Osteoblast (primary cell): ENCODE results near the gene TSPAN5. TPM values are rescaled to one million over a fixed set of nuclear protein-coding genes. Genes with fewer than 3 reads are reported as not detected.

ENCODE experiments used
- DNase-seq: peaks from one replicate; pipeline ENCODE4 v3.0.0; 2011; ENCODE audit warnings: low spot score, mixed read lengths; ENCODE audit not compliant: insufficient read length; ENCODE audit errors: missing footprints
- H2AFZ ChIP-seq: 2 replicates; pipeline ENCODE4 v1.6.0; 2011; ENCODE audit warnings: mild to moderate bottlenecking, low read length
- H3K27ac ChIP-seq: 2 replicates; pipeline ENCODE4 v1.5.1; 2011; ENCODE audit warnings: mild to moderate bottlenecking, low read depth, low read length, moderate library complexity
- H3K27me3 ChIP-seq: 2 replicates; pipeline ENCODE4 v1.6.0; 2012; ENCODE audit warnings: mild to moderate bottlenecking, control low read depth, inconsistent platforms, low read length, moderate library complexity; ENCODE audit not compliant: insufficient read depth
- H3K36me3 ChIP-seq: 2 replicates; pipeline ENCODE4 v1.5.1; 2011; ENCODE audit warnings: mild to moderate bottlenecking, low read length, control low read depth, moderate library complexity; ENCODE audit not compliant: insufficient read depth
- H3K4me1 ChIP-seq: 2 replicates; pipeline ENCODE4 v1.5.1; 2011; ENCODE audit warnings: mild to moderate bottlenecking, low read length, control low read depth, moderate library complexity; ENCODE audit not compliant: insufficient read depth
- H3K4me2 ChIP-seq: 2 replicates; pipeline ENCODE4 v1.6.0; 2011; ENCODE audit warnings: mild to moderate bottlenecking, low read length; ENCODE audit not compliant: insufficient read depth
- H3K4me3 ChIP-seq: fragments of 200-600 bp; sonication (generic); 3 replicates; pipeline ENCODE4 v1.5.1; 2012; ENCODE audit warnings: mild to moderate bottlenecking, low read length, inconsistent platforms; ENCODE audit not compliant: insufficient read depth
- H3K79me2 ChIP-seq: 2 replicates; pipeline ENCODE4 v1.6.0; 2012; ENCODE audit warnings: mild to moderate bottlenecking, low read length, control low read depth, inconsistent platforms; ENCODE audit not compliant: insufficient read depth
- H3K9me3 ChIP-seq: 2 replicates; pipeline ENCODE4 v1.5.1; 2011; ENCODE audit warnings: low read depth, low read length, control low read depth
- H4K20me1 ChIP-seq: 2 replicates; pipeline ENCODE4 v1.6.0; 2012; ENCODE audit warnings: mild to moderate bottlenecking, low read length, control low read depth; ENCODE audit not compliant: insufficient read depth
- CTCF ChIP-seq: IDR thresholded peaks from 2 replicates; pipeline ENCODE4 v1.5.1; 2011; ENCODE audit warnings: mild to moderate bottlenecking, low read depth, low read length, moderate library complexity; ENCODE audit errors: extremely low read depth
- total RNA-seq: library from RNA; depleted of rRNA; stranded (reverse); fragments of >200 nt; gene quantifications from 2 replicates; pipeline ENCODE4 v1.2.3, GENCODE V29; 2012

The TSPAN5 gene
- total RNA-seq, 1 donor, result 36.9 TPM

- no peaks in the 10 kb centered on the region for H3K9me3 ChIP-seq
- H3K79me2 ChIP-seq, result no peaks in the 10 kb centered on the region
- no peaks in the 10 kb centered on the region for H4K20me1 ChIP-seq
- TF ChIP-seq CTCF, result no peak
- H3K27ac ChIP-seq, result peak overlapping the region; percentile 22
- peak; percentile 72 for DNase-seq
- no peak overlapping the region for H2AFZ ChIP-seq
- no peaks in the 10 kb centered on the region for H3K27me3 ChIP-seq
- peaks cover 24% of the 10 kb centered on the region for H3K36me3 ChIP-seq
- H3K4me1 ChIP-seq, result peaks cover 11% of the 10 kb centered on the region
- H3K4me3 ChIP-seq, result no peak overlapping the region
- H3K4me2 ChIP-seq, result peak overlapping the region; percentile 18
Measured at GRCh38 chr4:98421111-98421510, 237.3 kb downstream of the TSPAN5 start.
